A673 (cell line): ENCODE data around the gene PARVB.

Experiments used
- EZH2 ChIP-seq: fragments of 200-600 bp; sonication (generic); IDR thresholded peaks from 2 replicates; pipeline ENCODE4 v1.6.1; 2017; ENCODE audit warnings: borderline replicate concordance, low read depth, mild to moderate bottlenecking, mixed read lengths, antibody characterized with exemption, low read length; ENCODE audit not compliant: poor library complexity, severe bottlenecking
- TF ChIP-seq, protein P1 (sequence below): fragments of 300-800, 200-600 bp; sonication (generic); conservative IDR thresholded peaks from 2 replicates; pipeline ENCODE4 v1.5.1; 2017; ENCODE audit warnings: low read depth, mild to moderate bottlenecking, antibody characterized with exemption, low read length, moderate library complexity, mixed read lengths

- TF ChIP-seq, protein P1, sequence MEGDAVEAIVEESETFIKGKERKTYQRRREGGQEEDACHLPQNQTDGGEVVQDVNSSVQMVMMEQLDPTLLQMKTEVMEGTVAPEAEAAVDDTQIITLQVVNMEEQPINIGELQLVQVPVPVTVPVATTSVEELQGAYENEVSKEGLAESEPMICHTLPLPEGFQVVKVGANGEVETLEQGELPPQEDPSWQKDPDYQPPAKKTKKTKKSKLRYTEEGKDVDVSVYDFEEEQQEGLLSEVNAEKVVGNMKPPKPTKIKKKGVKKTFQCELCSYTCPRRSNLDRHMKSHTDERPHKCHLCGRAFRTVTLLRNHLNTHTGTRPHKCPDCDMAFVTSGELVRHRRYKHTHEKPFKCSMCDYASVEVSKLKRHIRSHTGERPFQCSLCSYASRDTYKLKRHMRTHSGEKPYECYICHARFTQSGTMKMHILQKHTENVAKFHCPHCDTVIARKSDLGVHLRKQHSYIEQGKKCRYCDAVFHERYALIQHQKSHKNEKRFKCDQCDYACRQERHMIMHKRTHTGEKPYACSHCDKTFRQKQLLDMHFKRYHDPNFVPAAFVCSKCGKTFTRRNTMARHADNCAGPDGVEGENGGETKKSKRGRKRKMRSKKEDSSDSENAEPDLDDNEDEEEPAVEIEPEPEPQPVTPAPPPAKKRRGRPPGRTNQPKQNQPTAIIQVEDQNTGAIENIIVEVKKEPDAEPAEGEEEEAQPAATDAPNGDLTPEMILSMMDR = no peak
- no peak for TF ChIP-seq EZH2
Observed at GRCh38 chr22:44094751-44095302, 70.7 kb downstream of the PARVB start.
